Stomach (tissue), 4 donors: Measurements from ENCODE around the gene HHIPL1.

Source experiments
- CTCF ChIP-seq, 7 experiments: fragments of 450-650 bp in 4 of 7; fragments of 200-600 bp in 3 of 7; sonication (generic) in 3 of 7; IDR thresholded peaks; one replicate each; pipeline ENCODE4 v1.5.1; 2016 to 2019; ENCODE audit warnings: antibody characterized with exemption in 7 of 7, control low read depth in 2 of 7, mild to moderate bottlenecking in 1 of 7
- EP300 ChIP-seq: sonication (generic); formaldehyde crosslinking; IDR thresholded peaks from one replicate; pipeline ENCODE4 v1.6.1; 2017; ENCODE audit warnings: antibody characterized with exemption
- POLR2A ChIP-seq, 4 donors: fragments of 450-650 bp; IDR thresholded peaks; one replicate each; pipeline ENCODE4 v1.6.1; 2016; ENCODE audit warnings: antibody characterized with exemption in 4 of 4, control low read depth in 2 of 4, mild to moderate bottlenecking in 1 of 4, moderate library complexity in 1 of 4

- TF ChIP-seq CTCF (IDR thresholded peaks at IDR 0.05) (no peak), EP300 (no peak), POLR2A (IDR thresholded peaks at IDR 0.05) (no peak)
These were observed 63.5 kb downstream of the HHIPL1 start for GRCh38 chr14:99708449-99708848.
